ENCODE measurements around the gene DAGLB. TPM values are rescaled to one million over a fixed set of nuclear protein-coding genes. Genes with fewer than 3 reads are reported as not detected.

The DAGLB gene
- total and polyA plus RNA-seq, 10 of the 15 experiments (the other 5 are each of a cell fraction or from before 2014, with no cell fraction given), result 1.2 to 13.3 (median 10.1) TPM

GRCh38 chr7:6409944-6410693 is 37.6 kb downstream of the DAGLB start:
- Histone ChIP-seq H3K4me3 (no peak overlapping the region), H3K9me3 (replicated peaks; ENCODE audit: control insufficient read depth, insufficient read depth, low read length) (no peaks in the 10 kb centered on the region), H3K79me2 (ENCODE audit: control insufficient read depth, insufficient read depth, low read length) (no peaks in the 10 kb centered on the region), H3K4me2 (ENCODE audit: control insufficient read depth, insufficient read depth) (no peak overlapping the region), H4K20me1 (ENCODE audit: control insufficient read depth, insufficient read depth) (no peaks in the 10 kb centered on the region), H3K4me1 (ENCODE audit: control insufficient read depth, insufficient read depth, low read length) (no peaks in the 10 kb centered on the region), H3K27me3 (replicated peaks in 1 of 2; ENCODE audit: control insufficient read depth in 2 of 2, insufficient read depth in 2 of 2, low read length in 1 of 2) (no peaks in the 10 kb centered on the region), H3K27ac (ENCODE audit: control insufficient read depth, insufficient read depth) (no peak overlapping the region), H3K9ac (ENCODE audit: control insufficient read depth, insufficient read depth, low read length) (no peak overlapping the region), H3K36me3 (ENCODE audit: control insufficient read depth in 2 of 2, insufficient read depth in 2 of 2, low read length in 1 of 2) (peaks cover 3 to 22% of the 10 kb centered on the region in 2 experiments), H2AFZ (ENCODE audit: control insufficient read depth, low read depth, low read length) (no peak overlapping the region)
- no TSS peak for BruUV-seq (replicated peaks)
- RAD21 ChIA-PET (ENCODE audit: unreplicated experiment), result no interaction called here
- SMC1A ChIA-PET (ENCODE audit: uncharacterized antibody, unreplicated experiment), result no interaction called here
- ATAC-seq (no peak; the same call in 2 of the 3 replicates), DNase-seq (ENCODE audit: low read depth, low spot score) (no peak), FAIRE-seq (no peak)
- 99% methylated on average over 34 of the region's 34 CpGs for WGBS (ENCODE audit: insufficient coverage, insufficient replicate concordance, low lambda C conversion rate, missing lambda C conversion rate)
- intact Hi-C loops (cut with micrococcal nuclease; ENCODE audit: unreplicated experiment), result no loop called here
- POLR2A ChIA-PET, result interaction anchor here (0.5 kb wide), 1 partner anchor 18 kb away, joined by 4 read pairs; no protein-coding TSS in a partner anchor
- CTCF ChIA-PET, result no interaction called here
- TF ChIP-seq IRF5 (IDR thresholded peaks at IDR 0.05; ENCODE audit: borderline replicate concordance), result no peak
- no peak for TF ChIP-seq SREBF2 (IDR thresholded peaks at IDR 0.05; ENCODE audit: low read length)
- TF ChIP-seq RAD51 (IDR thresholded peaks at IDR 0.05), result no peak
- no peak for TF ChIP-seq IKZF2 (IDR thresholded peaks at IDR 0.05)
- TF ChIP-seq HDGF (IDR thresholded peaks at IDR 0.05), result no peak
- TF ChIP-seq CBFB (IDR thresholded peaks at IDR 0.05; ENCODE audit: low read depth), result no peak
- TF ChIP-seq SMC3 (IDR thresholded peaks at IDR 0.05; ENCODE audit: borderline replicate concordance, low read length), result no peak
- no peak for TF ChIP-seq PBX3 (IDR thresholded peaks at IDR 0.05; ENCODE audit: insufficient replicate concordance, low read depth, low read length)
- TF ChIP-seq BCL3 (IDR thresholded peaks at IDR 0.05; ENCODE audit: borderline replicate concordance, insufficient read depth, low read depth, low read length, poor library complexity, severe bottlenecking), result no peak
- no peak for TF ChIP-seq CHD2 (IDR thresholded peaks at IDR 0.05; ENCODE audit: borderline replicate concordance, low read depth, low read length)
- TF ChIP-seq RELA (IDR thresholded peaks at IDR 0.05; ENCODE audit: borderline replicate concordance, partially characterized antibody), result no peak
- no peak for TF ChIP-seq STAT3 (IDR thresholded peaks at IDR 0.05; ENCODE audit: low read depth, low read length)
- no peak for TF ChIP-seq ZNF217 (IDR thresholded peaks at IDR 0.05)
- no peak for TF ChIP-seq RELB (IDR thresholded peaks at IDR 0.05; ENCODE audit: low read depth)
- no peak for TF ChIP-seq SMARCA5 (IDR thresholded peaks at IDR 0.05)
- TF ChIP-seq CBX3 (IDR thresholded peaks at IDR 0.05; ENCODE audit: borderline replicate concordance, low read depth), result no peak
- TF ChIP-seq JUND (IDR thresholded peaks at IDR 0.05; ENCODE audit: low read depth, low read length), result no peak
- in situ Hi-C loops (cut with MboI), result no loop called here
